Esophagus muscularis mucosa (tissue), 4 donors: Measurements from ENCODE around the gene RNF220. TPM values are rescaled to one million over a fixed set of nuclear protein-coding genes. Genes with fewer than 3 reads are reported as not detected.

Experiments used
- DNase-seq: peaks from one replicate; pipeline ENCODE4 v3.0.0-alpha.2; 2017; ENCODE audit errors: extremely low spot score
- H3K27ac ChIP-seq, 4 donors: fragments of 200-600 bp; sonication (generic); replicated peaks in 1 of 4; 1 replicate in 3 of 4; 2 replicates in 1 of 4; pipeline ENCODE4 v1.5.1; 2016 to 2019; ENCODE audit warnings: mild to moderate bottlenecking in 1 of 4
- H3K27me3 ChIP-seq, 4 donors: fragments of 200-600 bp; sonication (generic); one replicate each; pipeline versions ENCODE4 v1.5.1 to v1.6.0; 2016 to 2019
- H3K36me3 ChIP-seq, 4 donors: fragments of 200-600 bp; sonication (generic); one replicate each; pipeline ENCODE4 v1.5.1; 2016 to 2019
- H3K4me1 ChIP-seq, 4 donors: fragments of 200-600 bp; sonication (generic); one replicate each; pipeline ENCODE4 v1.5.1; 2016 to 2019
- H3K4me3 ChIP-seq, 4 donors: fragments of 200-600 bp; sonication (generic); 1 replicate in 2 of 4; 2 replicates in 2 of 4; pipeline ENCODE4 v1.5.1; 2016 to 2019; ENCODE audit warnings: mild to moderate bottlenecking in 4 of 4, moderate library complexity in 1 of 4
- H3K9me3 ChIP-seq, 4 donors: fragments of 200-600 bp; sonication (generic); 1 replicate in 3 of 4; 2 replicates in 1 of 4; pipeline ENCODE4 v1.5.1; 2016 to 2019
- EP300 ChIP-seq: sonication (generic); formaldehyde crosslinking; IDR thresholded peaks from one replicate; pipeline ENCODE4 v1.6.1; 2017; ENCODE audit warnings: antibody characterized with exemption
- POLR2A ChIP-seq: fragments of 450-650 bp; IDR thresholded peaks from one replicate; pipeline ENCODE4 v1.6.1; 2017; ENCODE audit warnings: antibody characterized with exemption, moderate library complexity, mild to moderate bottlenecking, low read depth
- POLR2AphosphoS5 ChIP-seq, 2 donors: sonication (generic); formaldehyde crosslinking; IDR thresholded peaks; one replicate each; pipeline ENCODE4 v1.6.1; 2017; ENCODE audit warnings: antibody characterized with exemption in 2 of 2
- WGBS: methylation state at CpG from one replicate; pipeline ENCODE4 v1.1.5; 2018; 5-methylcytosine and 5-hydroxymethylcytosine counted together
- intact Hi-C: fragments of 100-400 bp; cut with DNase I; formaldehyde crosslinking; loops from one replicate; pipeline ENCODE4 v1.15.1; 2023
- total RNA-seq, 4 donors: library from RNA; depleted of rRNA; stranded (reverse); fragments of >200 nt; gene quantifications; one replicate each; pipeline versions ENCODE4 v1.1.0 to v1.2.1, GENCODE V29; 2016
- TF ChIP-seq, protein P1 (sequence below), 3 experiments: fragments of 200-600 bp in 2 of 3; fragments of 450-650 bp in 1 of 3; sonication (generic) in 2 of 3; IDR thresholded peaks; one replicate each; pipeline ENCODE4 v1.5.1; 2017 to 2019; ENCODE audit warnings: antibody characterized with exemption in 3 of 3, mild to moderate bottlenecking in 2 of 3, moderate library complexity in 1 of 3

Gene RNF220
- total RNA-seq, 4 donors from 2014 or later: 112 to 157 (median 126) TPM

DNA sequence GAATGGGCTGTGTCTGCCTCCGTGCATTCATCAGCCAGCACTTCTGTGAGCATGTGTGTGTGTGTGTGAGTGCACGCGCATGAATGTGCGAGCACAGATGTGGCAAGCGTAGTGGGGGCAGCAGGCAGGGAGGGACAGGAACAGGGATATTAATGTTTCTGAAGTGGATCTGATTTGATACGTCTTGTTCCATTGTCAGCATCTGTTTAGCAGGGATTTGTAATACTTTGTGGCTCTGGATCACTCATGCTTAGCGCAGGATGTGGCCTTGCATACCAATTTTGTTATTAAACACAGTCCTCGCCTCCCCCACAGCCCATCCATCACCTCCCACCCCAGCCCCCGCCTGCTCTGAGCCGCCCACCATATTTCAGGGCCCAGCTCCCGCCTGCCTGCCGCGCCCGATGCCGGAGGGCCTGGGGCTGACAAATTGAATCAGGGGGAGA lies 216.8 kb downstream of the RNF220 start:
- 85% methylated on average over 15 of the region's 15 CpGs for WGBS

DNA sequence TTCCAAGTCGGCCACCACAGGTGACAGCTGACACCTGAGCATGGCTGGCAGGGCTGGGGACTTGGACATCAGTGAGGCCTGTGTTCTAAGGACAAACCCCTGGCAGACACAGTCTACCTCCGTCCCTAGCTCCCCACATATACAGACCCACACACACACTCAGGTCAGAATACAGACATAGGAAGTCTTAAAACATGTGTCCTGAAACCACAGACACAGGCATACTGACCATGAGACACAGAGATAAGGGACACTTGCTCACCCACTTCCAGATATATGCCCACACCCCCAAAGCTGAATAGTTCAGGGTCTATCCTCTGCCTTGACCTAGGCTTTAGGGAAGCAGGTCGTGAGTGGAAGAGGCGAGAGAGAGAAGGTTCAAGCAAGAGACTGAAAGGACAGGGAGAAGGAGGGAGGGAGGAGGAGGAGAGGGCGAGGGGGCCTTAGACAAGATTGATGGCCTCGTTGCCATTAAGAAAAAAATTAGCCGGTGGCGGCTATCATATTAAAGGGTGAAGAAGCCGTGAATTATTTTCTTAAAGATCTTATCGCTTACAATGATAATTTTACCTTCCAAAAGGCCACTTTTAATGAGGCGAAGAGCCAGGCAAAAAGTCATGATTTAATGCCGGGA lies 219.3 kb downstream of the RNF220 start:
- intact Hi-C loops: no loop called here
- peaks cover 0 to 8% (median 4%) of the 10 kb centered on the region in 4 donors for H3K4me1 ChIP-seq
- no peak for DNase-seq
- H3K27me3 ChIP-seq: no peaks in the 10 kb centered on the region
- no peaks in the 10 kb centered on the region for H3K9me3 ChIP-seq
- whole genome bisulfite sequencing: 83% methylated on average over 12 of the region's 12 CpGs
- H3K4me3 ChIP-seq: no peak overlapping the region
- TF ChIP-seq, protein P1, sequence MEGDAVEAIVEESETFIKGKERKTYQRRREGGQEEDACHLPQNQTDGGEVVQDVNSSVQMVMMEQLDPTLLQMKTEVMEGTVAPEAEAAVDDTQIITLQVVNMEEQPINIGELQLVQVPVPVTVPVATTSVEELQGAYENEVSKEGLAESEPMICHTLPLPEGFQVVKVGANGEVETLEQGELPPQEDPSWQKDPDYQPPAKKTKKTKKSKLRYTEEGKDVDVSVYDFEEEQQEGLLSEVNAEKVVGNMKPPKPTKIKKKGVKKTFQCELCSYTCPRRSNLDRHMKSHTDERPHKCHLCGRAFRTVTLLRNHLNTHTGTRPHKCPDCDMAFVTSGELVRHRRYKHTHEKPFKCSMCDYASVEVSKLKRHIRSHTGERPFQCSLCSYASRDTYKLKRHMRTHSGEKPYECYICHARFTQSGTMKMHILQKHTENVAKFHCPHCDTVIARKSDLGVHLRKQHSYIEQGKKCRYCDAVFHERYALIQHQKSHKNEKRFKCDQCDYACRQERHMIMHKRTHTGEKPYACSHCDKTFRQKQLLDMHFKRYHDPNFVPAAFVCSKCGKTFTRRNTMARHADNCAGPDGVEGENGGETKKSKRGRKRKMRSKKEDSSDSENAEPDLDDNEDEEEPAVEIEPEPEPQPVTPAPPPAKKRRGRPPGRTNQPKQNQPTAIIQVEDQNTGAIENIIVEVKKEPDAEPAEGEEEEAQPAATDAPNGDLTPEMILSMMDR (IDR thresholded peaks at IDR 0.05): no peak
- no peak for TF ChIP-seq POLR2AphosphoS5 (IDR thresholded peaks at IDR 0.05)
- TF ChIP-seq EP300: no peak
- TF ChIP-seq POLR2A: no peak
- no peaks in the 10 kb centered on the region for H3K36me3 ChIP-seq
- no peak overlapping the region for H3K27ac ChIP-seq

More for the DNA sequence above, 216.8 kb downstream of the RNF220 start:
- Histone ChIP-seq H3K36me3 (no peaks in the 10 kb centered on the region), H3K4me1 (peaks cover 5 to 33% (median 27%) of the 10 kb centered on the region in 4 donors), H3K27me3 (peaks cover 0 to 6% (median 0%) of the 10 kb centered on the region in 4 donors), H3K9me3 (no peaks in the 10 kb centered on the region), H3K4me3 (no peak overlapping the region), H3K27ac (no peak overlapping the region)
- DNase-seq: no peak
- TF ChIP-seq POLR2AphosphoS5 (IDR thresholded peaks at IDR 0.05): no peak
- TF ChIP-seq, protein P1 (IDR thresholded peaks at IDR 0.05): no peak
- no peak for TF ChIP-seq POLR2A
- TF ChIP-seq EP300: no peak
- intact Hi-C loops: no loop called here

GRCh38 chr1:44625348-44625747 lies 220.3 kb downstream of the RNF220 start:
- Histone ChIP-seq H3K4me3 (no peak overlapping the region), H3K27me3 (no peaks in the 10 kb centered on the region), H3K36me3 (no peaks in the 10 kb centered on the region), H3K27ac (no peak overlapping the region), H3K4me1 (no peaks in the 10 kb centered on the region), H3K9me3 (no peaks in the 10 kb centered on the region)
- TF ChIP-seq EP300 (no peak), POLR2A (no peak), POLR2AphosphoS5 (IDR thresholded peaks at IDR 0.05) (no peak)
- TF ChIP-seq, protein P1 (IDR thresholded peaks at IDR 0.05): no peak
- DNase-seq: no peak
- 88% methylated on average over 4 of the region's 7 CpGs for WGBS
- intact Hi-C loops: no loop called here

- TF ChIP-seq EP300 (no peak), POLR2A (no peak), POLR2AphosphoS5 (IDR thresholded peaks at IDR 0.05) (no peak)
- TF ChIP-seq, protein P1 (IDR thresholded peaks at IDR 0.05): no peak
- Histone ChIP-seq H3K36me3 (peaks cover 0 to 11% (median 5%) of the 10 kb centered on the region in 4 donors), H3K27me3 (no peaks in the 10 kb centered on the region), H3K4me1 (peaks cover 22 to 24% (median 24%) of the 10 kb centered on the region in 4 donors), H3K9me3 (no peaks in the 10 kb centered on the region), H3K4me3 (no peak overlapping the region), H3K27ac (no peak overlapping the region)
- no peak for DNase-seq
- intact Hi-C loops: no loop called here
- 91% methylated on average over 5 of the region's 5 CpGs for WGBS
These were observed 224.1 kb downstream of the RNF220 start for GRCh38 chr1:44628962-44629756.
